Measurements from ENCODE around the gene RIT2. TPM values are rescaled to one million over a fixed set of nuclear protein-coding genes. Genes with fewer than 3 reads are reported as not detected.

RIT2 gene
- total RNA-seq, 1 experiment from 2014 or later: not detected

GRCh38 chr18:42828881-42829280, 286.6 kb downstream of the RIT2 start:
- peaks cover 3% of the 10 kb centered on the region for H3K27me3 Mint-ChIP-seq (ENCODE audit: insufficient read depth, unreplicated experiment)
- TF ChIP-seq CTCF (IDR thresholded peaks at IDR 0.05; ENCODE audit: insufficient read depth in 1 of 2, low read depth in 1 of 2, low read length in 1 of 2, severe bottlenecking in 1 of 2, unreplicated experiment in 1 of 2): no peak
- Histone ChIP-seq H3K36me3 (ENCODE audit: control insufficient read depth, insufficient read depth, low read length) (no peaks in the 10 kb centered on the region), H3K9me3 (no peaks in the 10 kb centered on the region), H3K4me3 (ENCODE audit: low read depth, low read length) (no peak overlapping the region), H3K27me3 (replicated peaks; ENCODE audit: control insufficient read depth, insufficient read depth, low read length) (no peaks in the 10 kb centered on the region), H3K4me1 (no peaks in the 10 kb centered on the region)
- H3K9me3 Mint-ChIP-seq (ENCODE audit: unreplicated experiment): no peaks in the 10 kb centered on the region
- intact Hi-C loops (cut with micrococcal nuclease; ENCODE audit: unreplicated experiment): no loop called here
- H3K27ac Mint-ChIP-seq (ENCODE audit: unreplicated experiment): no peak overlapping the region
- no peaks in the 10 kb centered on the region for H3K4me1 Mint-ChIP-seq (ENCODE audit: low read depth, unreplicated experiment)
- ChIA-PET POLR2A (no interaction called here), CTCF (no interaction called here)
- no peak overlapping the region for H3K4me3 Mint-ChIP-seq (ENCODE audit: unreplicated experiment)
- no peak for DNase-seq
- BruUV-seq (replicated peaks): no TSS peak
- no peaks in the 10 kb centered on the region for H3K36me3 Mint-ChIP-seq (ENCODE audit: insufficient read depth, unreplicated experiment)

GRCh38 chr18:42824178-42824577, 291.3 kb downstream of the RIT2 start:
- ChIA-PET CTCF (no interaction called here), POLR2A (no interaction called here)
- Histone ChIP-seq H3K9me3 (no peaks in the 10 kb centered on the region), H3K4me3 (ENCODE audit: low read depth, low read length) (no peak overlapping the region), H3K36me3 (ENCODE audit: control insufficient read depth, insufficient read depth, low read length) (no peaks in the 10 kb centered on the region), H3K27me3 (replicated peaks; ENCODE audit: control insufficient read depth, insufficient read depth, low read length) (no peaks in the 10 kb centered on the region), H3K4me1 (no peaks in the 10 kb centered on the region)
- no peak overlapping the region for H3K4me3 Mint-ChIP-seq (ENCODE audit: unreplicated experiment)
- intact Hi-C loops (cut with micrococcal nuclease; ENCODE audit: unreplicated experiment): no loop called here
- no peaks in the 10 kb centered on the region for H3K9me3 Mint-ChIP-seq (ENCODE audit: unreplicated experiment)
- H3K27ac Mint-ChIP-seq (ENCODE audit: unreplicated experiment): no peak overlapping the region
- BruUV-seq (replicated peaks): no TSS peak
- no peak for TF ChIP-seq CTCF (IDR thresholded peaks at IDR 0.05; ENCODE audit: insufficient read depth in 1 of 2, low read depth in 1 of 2, low read length in 1 of 2, severe bottlenecking in 1 of 2, unreplicated experiment in 1 of 2)
- H3K27me3 Mint-ChIP-seq (ENCODE audit: insufficient read depth, unreplicated experiment): peaks cover 3% of the 10 kb centered on the region
- H3K4me1 Mint-ChIP-seq (ENCODE audit: low read depth, unreplicated experiment): no peaks in the 10 kb centered on the region
- no peak for DNase-seq
- no peaks in the 10 kb centered on the region for H3K36me3 Mint-ChIP-seq (ENCODE audit: insufficient read depth, unreplicated experiment)

DNA sequence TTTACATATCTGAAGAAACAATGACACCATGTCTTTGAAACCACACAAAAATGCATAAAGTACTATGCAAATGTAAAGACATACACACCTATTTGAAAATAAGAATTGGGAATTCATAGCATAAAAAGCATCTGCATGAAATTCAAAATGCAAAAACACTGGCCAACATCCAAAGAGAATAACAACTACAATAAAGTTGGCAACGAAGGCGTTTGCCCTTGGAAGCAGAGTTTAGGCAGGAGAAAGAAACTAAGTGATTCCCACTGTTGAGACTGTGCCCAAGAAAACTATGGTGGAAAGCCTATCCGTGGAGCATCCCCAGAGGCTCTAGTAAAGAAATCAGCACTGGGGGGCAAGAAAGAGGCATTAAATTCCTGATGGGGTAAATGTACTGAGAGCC, 292.8 kb downstream of the RIT2 start:
- H3K4me3 Mint-ChIP-seq (ENCODE audit: unreplicated experiment): no peak overlapping the region
- H3K36me3 ChIP-seq (ENCODE audit: control insufficient read depth, insufficient read depth, low read length): no peaks in the 10 kb centered on the region
- no peaks in the 10 kb centered on the region for H3K36me3 Mint-ChIP-seq (ENCODE audit: insufficient read depth, unreplicated experiment)
- intact Hi-C loops (cut with micrococcal nuclease; ENCODE audit: unreplicated experiment): no loop called here
- no peaks in the 10 kb centered on the region for H3K4me1 ChIP-seq
- H3K27ac Mint-ChIP-seq (ENCODE audit: unreplicated experiment): no peak overlapping the region
- POLR2A ChIA-PET: no interaction called here
- no peaks in the 10 kb centered on the region for H3K9me3 ChIP-seq
- no peaks in the 10 kb centered on the region for H3K27me3 ChIP-seq (replicated peaks; ENCODE audit: control insufficient read depth, insufficient read depth, low read length)
- TF ChIP-seq CTCF (IDR thresholded peaks at IDR 0.05; ENCODE audit: insufficient read depth in 1 of 2, low read depth in 1 of 2, low read length in 1 of 2, severe bottlenecking in 1 of 2, unreplicated experiment in 1 of 2): no peak
- H3K9me3 Mint-ChIP-seq (ENCODE audit: unreplicated experiment): no peaks in the 10 kb centered on the region
- H3K4me1 Mint-ChIP-seq (ENCODE audit: low read depth, unreplicated experiment): no peaks in the 10 kb centered on the region
- no TSS peak for BruUV-seq (replicated peaks)
- H3K4me3 ChIP-seq (ENCODE audit: low read depth, low read length): no peak overlapping the region
- DNase-seq: no peak
- CTCF ChIA-PET: no interaction called here
- peaks cover 3% of the 10 kb centered on the region for H3K27me3 Mint-ChIP-seq (ENCODE audit: insufficient read depth, unreplicated experiment)
